Upper lobe of left lung (tissue), 6 donors: Measurements from ENCODE around the gene KRTAP10-4. TPM values are rescaled to one million over a fixed set of nuclear protein-coding genes. Genes with fewer than 3 reads are reported as not detected.
A peak's percentile ranks its signal among the peaks of the same experiment; 100 is the strongest.

ENCODE experiments used
- ATAC-seq, 2 donors: fragments of 200-7000 bp; cut with Tn5 transposase; one replicate each; pipeline ENCODE4 v1.9.1; 2022; ENCODE audit warnings: mild to moderate bottlenecking in 2 of 2, moderate library complexity in 2 of 2; ENCODE audit not compliant: low FRiP score in 2 of 2
- DNase-seq, 2 donors: peaks; one replicate each; pipeline ENCODE4 v3.0.0-alpha.2; 2019 to 2020
- H3K27ac ChIP-seq, 4 donors: fragments of 200-600 bp; sonication (generic); one replicate each; pipeline ENCODE4 v1.5.1; 2016 to 2019
- H3K27me3 ChIP-seq, 4 donors: fragments of 200-600 bp; sonication (generic); one replicate each; pipeline ENCODE4 v1.5.1; 2017 to 2019
- H3K36me3 ChIP-seq, 4 donors: fragments of 200-600 bp; sonication (generic); one replicate each; pipeline ENCODE4 v1.5.1; 2016 to 2019
- H3K4me1 ChIP-seq, 4 donors: fragments of 200-600 bp; sonication (generic); one replicate each; pipeline ENCODE4 v1.5.1; 2018 to 2019
- H3K4me3 ChIP-seq, 4 donors: fragments of 200-600 bp; sonication (generic); one replicate each; pipeline ENCODE4 v1.5.1; 2017 to 2019; ENCODE audit warnings: mild to moderate bottlenecking in 2 of 4, moderate library complexity in 1 of 4
- H3K9me3 ChIP-seq, 4 donors: fragments of 200-600 bp; sonication (generic); one replicate each; pipeline ENCODE4 v1.5.1; 2018 to 2019
- CTCF ChIP-seq, 6 experiments: fragments of 450-650 bp in 4 of 6; fragments of 200-600 bp in 2 of 6; sonication (generic) in 2 of 6; IDR thresholded peaks; one replicate each; pipeline ENCODE4 v1.5.1; 2016 to 2019; ENCODE audit warnings: antibody characterized with exemption in 6 of 6
- EP300 ChIP-seq, 4 donors: sonication (generic); formaldehyde crosslinking; IDR thresholded peaks; one replicate each; pipeline ENCODE4 v1.5.1; 2017; ENCODE audit warnings: antibody characterized with exemption in 4 of 4, control low read depth in 2 of 4
- POLR2A ChIP-seq, 4 donors: fragments of 450-650 bp; IDR thresholded peaks; one replicate each; pipeline ENCODE4 v1.5.1; 2016 to 2017; ENCODE audit warnings: antibody characterized with exemption in 4 of 4, mild to moderate bottlenecking in 2 of 4
- POLR2AphosphoS5 ChIP-seq, 2 donors: sonication (generic); formaldehyde crosslinking; IDR thresholded peaks; one replicate each; pipeline ENCODE4 v1.5.1; 2017; ENCODE audit warnings: antibody characterized with exemption in 2 of 2
- WGBS, 2 donors: methylation state at CpG; one replicate each; pipeline ENCODE4 v1.1.5; 2017 to 2018; 5-methylcytosine and 5-hydroxymethylcytosine counted together
- total RNA-seq, 6 donors: library from RNA; depleted of rRNA in 4 of 6; stranded (reverse); fragments of >200 nt in 4 of 6; gene quantifications; one replicate each; pipeline versions ENCODE4 v1.1.0 to v1.2.1, GENCODE V29; 2016 to 2021
- donor health status: DM: no; HTN: no; CAD: no; lungs with moderate emphysema.
- donor health status: DM: no; HTN: yes; CAD: no; lungs with severe emphysema.

The KRTAP10-4 gene
- total RNA-seq, 6 donors from 2014 or later: not detected

- ATAC-seq (peak in 1 of 2 donors; percentile 63), DNase-seq (peak in 1 of 2 donors; percentile 56)
- Histone ChIP-seq H3K4me3 (no peak overlapping the region), H3K27me3 (no peaks in the 10 kb centered on the region), H3K36me3 (no peaks in the 10 kb centered on the region), H3K27ac (no peak overlapping the region), H3K4me1 (no peaks in the 10 kb centered on the region), H3K9me3 (no peaks in the 10 kb centered on the region)
- 71 to 81% methylated on average over 20 to 23 of the region's 23 CpGs for WGBS, 2 donors
- TF ChIP-seq POLR2AphosphoS5 (IDR thresholded peaks at IDR 0.05): no peak
- no peak for TF ChIP-seq POLR2A (IDR thresholded peaks at IDR 0.05)
- no peak for TF ChIP-seq EP300 (IDR thresholded peaks at IDR 0.05)
Observed at GRCh38 chr21:44601596-44602462, 28.3 kb downstream of the KRTAP10-4 start.

DNA sequence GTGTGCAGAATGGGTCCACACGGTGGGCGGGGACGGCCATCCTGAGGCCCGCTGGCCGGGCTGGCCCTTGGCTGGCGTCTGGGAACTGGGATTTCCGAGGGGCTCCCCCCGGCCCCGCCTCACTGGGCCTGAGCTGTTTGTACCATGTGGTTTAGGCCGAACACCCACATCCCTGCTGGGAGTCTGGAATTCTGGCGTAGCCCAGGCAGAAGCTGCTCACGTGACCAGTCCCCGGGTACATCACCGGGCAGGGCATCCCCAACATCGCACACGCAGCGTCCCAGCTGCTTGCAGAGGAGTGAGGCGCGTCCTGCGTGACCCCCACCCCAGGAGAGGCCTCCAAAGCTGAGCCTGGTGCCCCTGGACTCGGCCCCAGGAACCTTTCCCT lies 28.9 kb downstream of the KRTAP10-4 start:
- no peaks in the 10 kb centered on the region for H3K9me3 ChIP-seq
- DNase-seq: peak in 1 of 2 donors; percentile 37
- H3K4me1 ChIP-seq: no peaks in the 10 kb centered on the region
- no peak for TF ChIP-seq POLR2A (IDR thresholded peaks at IDR 0.05)
- no peak for TF ChIP-seq POLR2AphosphoS5 (IDR thresholded peaks at IDR 0.05)
- TF ChIP-seq CTCF (IDR thresholded peaks at IDR 0.05): no peak
- no peak for TF ChIP-seq EP300 (IDR thresholded peaks at IDR 0.05)
- no peak overlapping the region for H3K4me3 ChIP-seq
- ATAC-seq: no peak
- WGBS, 2 donors: 82% methylated on average over 20 of the region's 21 CpGs; no CpG with 5 or more reads in 1 of the 2 donors
- no peak overlapping the region for H3K27ac ChIP-seq
- no peaks in the 10 kb centered on the region for H3K27me3 ChIP-seq
- no peaks in the 10 kb centered on the region for H3K36me3 ChIP-seq

DNA sequence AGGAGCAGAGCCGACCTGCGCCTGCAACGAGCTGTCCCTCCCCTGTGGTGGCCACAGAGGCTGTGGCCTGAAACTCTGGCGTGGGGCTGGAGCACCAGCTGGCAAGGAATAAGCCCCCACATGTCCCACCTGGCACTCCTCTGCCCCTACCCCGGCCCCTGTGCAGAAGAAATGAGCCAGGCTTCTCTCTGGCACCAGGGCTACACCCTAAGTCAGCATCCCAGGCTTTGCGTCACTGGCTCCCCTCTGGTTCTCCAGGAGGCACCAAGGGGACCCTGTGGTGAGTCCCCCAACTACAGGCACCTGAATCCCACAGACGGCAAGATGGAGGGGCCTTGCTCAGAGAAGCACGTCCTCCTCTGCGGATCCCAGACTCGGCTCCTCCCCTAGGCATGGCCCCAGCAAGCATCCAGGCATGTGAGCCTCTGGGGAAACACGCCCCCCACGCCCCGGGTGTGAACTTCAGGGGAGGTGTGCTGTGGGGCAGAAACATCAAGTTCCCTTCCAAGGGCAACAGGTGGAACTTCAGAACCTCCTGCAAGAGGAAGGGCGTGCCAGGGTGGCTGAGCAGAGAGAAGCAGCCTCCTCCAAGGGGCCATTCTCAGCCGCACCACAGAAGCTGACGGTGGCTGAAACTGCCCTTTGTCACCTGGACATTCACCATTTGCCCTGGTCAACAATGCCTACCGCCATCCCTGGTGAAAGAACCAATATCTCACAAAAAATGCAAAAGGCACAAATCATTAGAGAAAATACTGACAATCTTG lies 29.8 kb downstream of the KRTAP10-4 start:
- no peaks in the 10 kb centered on the region for H3K9me3 ChIP-seq
- no peaks in the 10 kb centered on the region for H3K27me3 ChIP-seq
- WGBS, 2 donors: 59% methylated on average over 5 to 17 of the region's 17 CpGs
- H3K4me1 ChIP-seq: no peaks in the 10 kb centered on the region
- no peak overlapping the region for H3K27ac ChIP-seq
- DNase-seq: no peak
- H3K36me3 ChIP-seq: no peaks in the 10 kb centered on the region
- H3K4me3 ChIP-seq: no peak overlapping the region
- ATAC-seq: peak in 1 of 2 donors; percentile 31
- no peak for TF ChIP-seq CTCF (IDR thresholded peaks at IDR 0.05)
- TF ChIP-seq EP300 (IDR thresholded peaks at IDR 0.05): no peak
- no peak for TF ChIP-seq POLR2A (IDR thresholded peaks at IDR 0.05)
- no peak for TF ChIP-seq POLR2AphosphoS5 (IDR thresholded peaks at IDR 0.05)

DNA sequence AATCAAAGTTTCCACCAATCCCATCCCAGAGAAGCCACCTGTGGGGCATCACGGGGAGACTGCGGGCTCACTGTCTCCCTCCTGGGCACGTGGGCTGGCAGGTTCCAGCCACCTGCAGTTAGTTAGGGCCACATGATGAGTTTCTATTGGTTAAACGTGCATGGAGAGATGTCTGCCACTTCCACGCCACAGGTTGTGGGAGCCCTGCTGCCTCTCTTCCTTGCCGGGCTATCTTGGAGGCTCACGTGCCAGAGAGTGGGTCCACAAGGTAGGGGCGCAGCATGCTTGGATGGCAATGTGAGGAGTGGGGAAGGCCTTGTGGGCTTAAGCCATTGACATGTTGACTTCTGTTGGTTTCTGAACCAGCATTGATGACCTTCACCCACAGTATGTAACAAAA lies 30.4 kb downstream of the KRTAP10-4 start:
- DNase-seq (no peak), ATAC-seq (no peak)
- Histone ChIP-seq H3K27me3 (no peaks in the 10 kb centered on the region), H3K9me3 (no peaks in the 10 kb centered on the region), H3K27ac (no peak overlapping the region), H3K36me3 (no peaks in the 10 kb centered on the region), H3K4me3 (no peak overlapping the region), H3K4me1 (no peaks in the 10 kb centered on the region)
- 89 to 91% methylated on average over 5 to 8 of the region's 8 CpGs for whole genome bisulfite sequencing, 2 donors
- TF ChIP-seq EP300 (IDR thresholded peaks at IDR 0.05): no peak
- no peak for TF ChIP-seq POLR2A (IDR thresholded peaks at IDR 0.05)
- TF ChIP-seq CTCF (IDR thresholded peaks at IDR 0.05): no peak
- no peak for TF ChIP-seq POLR2AphosphoS5 (IDR thresholded peaks at IDR 0.05)

DNA sequence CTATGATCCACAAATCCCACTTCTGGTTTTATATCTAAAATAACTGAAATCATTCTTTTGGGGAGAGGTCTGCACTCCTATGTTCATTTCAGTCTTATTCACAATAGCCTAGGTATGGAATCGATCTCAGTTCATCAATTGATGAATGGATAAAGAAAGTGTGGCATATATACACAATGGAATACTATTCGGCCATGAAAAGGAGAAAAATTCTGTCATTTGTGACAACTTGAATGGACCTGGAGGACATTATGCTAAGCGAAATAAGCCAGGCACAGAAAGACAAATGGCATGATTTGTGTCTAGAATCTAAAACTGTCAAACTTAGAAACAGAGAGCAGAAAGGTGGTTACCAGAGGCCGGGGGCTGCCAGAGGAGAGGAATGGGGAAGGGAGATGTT lies 33.0 kb downstream of the KRTAP10-4 start:
- no peak overlapping the region for H3K4me3 ChIP-seq
- DNase-seq (no peak), ATAC-seq (no peak)
- no peaks in the 10 kb centered on the region for H3K4me1 ChIP-seq
- no peak overlapping the region for H3K27ac ChIP-seq
- peaks cover 0 to 23% (median 8%) of the 10 kb centered on the region in 4 donors for H3K9me3 ChIP-seq
- H3K36me3 ChIP-seq: no peaks in the 10 kb centered on the region
- WGBS, 2 donors: 78 to 83% methylated on average over 4 of the region's 4 CpGs
- TF ChIP-seq EP300 (IDR thresholded peaks at IDR 0.05) (no peak), POLR2AphosphoS5 (IDR thresholded peaks at IDR 0.05) (no peak), CTCF (IDR thresholded peaks at IDR 0.05) (no peak), POLR2A (IDR thresholded peaks at IDR 0.05) (no peak)
- no peaks in the 10 kb centered on the region for H3K27me3 ChIP-seq
